GM23338 (cell line): ENCODE data around the gene FAM43A. TPM values are rescaled to one million over a fixed set of nuclear protein-coding genes. Genes with fewer than 3 reads are reported as not detected.

Experiments used
- ATAC-seq: fragments of 200-7000 bp; cut with Tn5 transposase; 3 replicates; pipeline ENCODE4 v1.9.1; 2020
- DNase-seq: peaks from one replicate; pipeline ENCODE4 v3.0.0-alpha.2; 2015; ENCODE audit warnings: low spot score
- H2AFZ ChIP-seq: fragments of 200-600 bp; sonication (generic); 2 replicates; pipeline ENCODE4 v1.8.0; 2016; ENCODE audit warnings: antibody characterized with exemption, mild to moderate bottlenecking, moderate library complexity
- H3F3A ChIP-seq: fragments of 200-600 bp; sonication (generic); replicated peaks from 2 replicates; pipeline ENCODE4 v1.8.0; 2017; ENCODE audit warnings: antibody characterized with exemption, mixed run types, low read depth
- H3K27ac ChIP-seq: fragments of 200-600 bp; sonication (generic); 2 replicates; pipeline ENCODE4 v1.6.1; 2016; ENCODE audit warnings: low read depth
- H3K27me3 ChIP-seq: fragments of 200-600 bp; sonication (generic); 2 replicates; pipeline ENCODE4 v1.8.0; 2016; ENCODE audit warnings: mild to moderate bottlenecking, mixed run types, moderate library complexity; ENCODE audit not compliant: insufficient read depth
- H3K36me3 ChIP-seq: fragments of 200-600 bp; sonication (generic); 2 replicates; pipeline ENCODE4 v1.8.0; 2016; ENCODE audit warnings: mild to moderate bottlenecking; ENCODE audit not compliant: insufficient read depth
- H3K4me1 ChIP-seq: fragments of 200-600 bp; sonication (generic); 2 replicates; pipeline ENCODE4 v1.8.0; 2016; ENCODE audit warnings: mild to moderate bottlenecking, moderate library complexity; ENCODE audit not compliant: insufficient read depth
- H3K4me2 ChIP-seq: fragments of 200-600 bp; sonication (generic); 2 replicates; pipeline ENCODE4 v1.7.1; 2017; ENCODE audit warnings: mixed run types
- H3K4me3 ChIP-seq: fragments of 200-600 bp; sonication (generic); 2 replicates; pipeline ENCODE4 v1.6.1; 2016; ENCODE audit warnings: mixed run types
- H3K79me2 ChIP-seq: fragments of 200-600 bp; sonication (generic); replicated peaks from 2 replicates; pipeline ENCODE4 v1.8.0; 2017; ENCODE audit warnings: mild to moderate bottlenecking; ENCODE audit not compliant: insufficient read depth
- H3K9me2 ChIP-seq: fragments of 200-600 bp; sonication (generic); 2 replicates; pipeline ENCODE4 v1.8.0; 2017; ENCODE audit not compliant: insufficient read depth
- H4K20me1 ChIP-seq: fragments of 200-600 bp; sonication (generic); replicated peaks from 2 replicates; pipeline ENCODE4 v1.8.0; 2017; ENCODE audit warnings: mild to moderate bottlenecking; ENCODE audit not compliant: insufficient read depth
- H3K27ac Mint-ChIP-seq: 2 replicates; pipeline ENCODE4 v1.8.0; 2020; ENCODE audit warnings: inconsistent platforms, mild to moderate bottlenecking, moderate library complexity, mixed read lengths
- H3K27me3 Mint-ChIP-seq: 3 replicates; pipeline ENCODE4 v1.8.0; 2022; ENCODE audit warnings: low read depth, mild to moderate bottlenecking, moderate library complexity, mixed read lengths, inconsistent platforms; ENCODE audit not compliant: insufficient read depth, poor library complexity
- H3K36me3 Mint-ChIP-seq: 3 replicates; pipeline ENCODE4 v1.8.0; 2021; ENCODE audit warnings: low read depth, mild to moderate bottlenecking, inconsistent platforms, moderate library complexity, mixed read lengths
- H3K4me1 Mint-ChIP-seq: 3 replicates; pipeline ENCODE4 v1.8.0; 2020; ENCODE audit warnings: mild to moderate bottlenecking, inconsistent platforms, mixed read lengths
- H3K4me3 Mint-ChIP-seq: 3 replicates; pipeline ENCODE4 v1.8.0; 2021; ENCODE audit warnings: moderate library complexity, mild to moderate bottlenecking, inconsistent platforms, mixed read lengths
- H3K9me3 Mint-ChIP-seq: 3 replicates; pipeline ENCODE4 v1.8.0; 2020; ENCODE audit warnings: moderate library complexity, mild to moderate bottlenecking, inconsistent platforms, mixed read lengths
- CTCF ChIP-seq, 2 experiments: fragments of 200-600 bp in 1 of 2; sonication (generic) in 1 of 2; conservative IDR thresholded peaks; 2 replicates each; pipeline versions ENCODE4 v1.5.1 to v1.6.1; 2016 to 2017; ENCODE audit warnings: antibody characterized with exemption in 2 of 2, low read depth in 2 of 2, mild to moderate bottlenecking in 2 of 2, moderate library complexity in 1 of 2
- EZH2phosphoT487 ChIP-seq: fragments of 200-600 bp; sonication (generic); IDR thresholded peaks from one replicate; pipeline ENCODE4 v1.8.1; 2018; ENCODE audit warnings: antibody characterized with exemption; ENCODE audit not compliant: unreplicated experiment
- JUNB ChIP-seq: IDR thresholded peaks from one replicate; pipeline ENCODE4 v1.6.1; 2016; ENCODE audit warnings: antibody characterized with exemption; ENCODE audit not compliant: unreplicated experiment
- NANOG ChIP-seq: IDR thresholded peaks from 2 replicates; pipeline ENCODE4 v1.6.1; 2016; ENCODE audit warnings: antibody characterized with exemption, borderline replicate concordance
- POLR2AphosphoS5 ChIP-seq: IDR thresholded peaks from 2 replicates; pipeline ENCODE4 v1.6.1; 2016; ENCODE audit warnings: antibody characterized with exemption, low read depth
- STAT1 ChIP-seq: IDR thresholded peaks from one replicate; pipeline ENCODE4 v1.6.1; 2016; ENCODE audit warnings: antibody characterized with exemption; ENCODE audit not compliant: unreplicated experiment
- ZNF114 ChIP-seq: fragments of 250-450 bp; sonication (Bioruptor Pico); IDR thresholded peaks from 2 replicates; pipeline ENCODE4 v1.5.0; 2020; ENCODE audit warnings: mild to moderate bottlenecking, moderate library complexity
- ZNF331 ChIP-seq: fragments of 250-450 bp; sonication (Bioruptor Pico); IDR thresholded peaks from 2 replicates; pipeline ENCODE4 v1.5.0; 2020; ENCODE audit warnings: low read depth, mild to moderate bottlenecking, moderate library complexity
- ZNF462 ChIP-seq: fragments of 250-450 bp; sonication (Bioruptor Pico); IDR thresholded peaks from 2 replicates; pipeline ENCODE4 v1.5.0; 2020; ENCODE audit warnings: mild to moderate bottlenecking, moderate library complexity
- long read RNA-seq: library from polyadenylated mRNA; unstranded; transcript quantifications from one replicate; pipeline ENCODE4 v2.0.0, GENCODE V29; 2020; ENCODE audit not compliant: unreplicated experiment
- polyA plus RNA-seq: library from polyadenylated mRNA; unstranded; fragments of >200 nt; fragmentation: Nextera tagmentation; extraction: Ambion mirVana; gene quantifications from 2 replicates; pipeline ENCODE4 v1.2.1, GENCODE V29; 2016
- total RNA-seq: library from RNA; depleted of rRNA; stranded (reverse); fragments of >200 nt; shearing (Covaris generic); gene quantifications from 2 replicates; pipeline ENCODE4 v1.2.3, GENCODE V29; 2014; rRNA removed
- TF ChIP-seq, protein P1 (sequence below): IDR thresholded peaks from one replicate; pipeline ENCODE4 v1.6.1; 2018; ENCODE audit warnings: antibody characterized with exemption; ENCODE audit not compliant: unreplicated experiment
- TF ChIP-seq, protein P2 (sequence below): IDR thresholded peaks from 2 replicates; pipeline ENCODE4 v1.6.1; 2016; ENCODE audit warnings: antibody characterized with exemption

FAM43A gene, protein sequence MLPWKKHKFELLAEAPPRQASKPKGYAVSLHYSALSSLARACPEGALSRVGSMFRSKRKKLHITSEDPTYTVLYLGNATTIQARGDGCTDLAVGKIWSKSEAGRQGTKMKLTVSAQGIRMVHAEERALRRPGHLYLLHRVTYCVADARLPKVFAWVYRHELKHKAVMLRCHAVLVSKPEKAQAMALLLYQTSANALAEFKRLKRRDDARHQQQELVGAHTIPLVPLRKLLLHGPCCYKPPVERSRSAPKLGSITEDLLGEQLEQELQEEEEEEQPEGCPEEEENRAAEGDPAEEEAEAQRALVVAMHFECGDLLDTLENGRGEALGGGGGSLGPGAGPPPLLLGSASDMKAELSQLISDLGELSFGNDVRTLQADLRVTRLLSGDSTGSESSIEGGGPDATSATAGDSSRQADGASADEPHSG
- total RNA-seq: 3.3 and 6.4 TPM in 2 replicates
- polyA plus RNA-seq: 2.4 and 2.5 TPM in 2 replicates
- long read RNA-seq, partial matches to known transcripts: 0 of 1 reads
- long read RNA-seq, other reads (novel, unspliced or antisense): 0 of 1 reads

- peak within 1 kb of the TSS; percentile 96 for H2AFZ ChIP-seq
- no peaks in the 10 kb centered on the region for H3K79me2 ChIP-seq
- H3K36me3 ChIP-seq: no peaks in the 10 kb centered on the region
- no peaks in the 10 kb centered on the region; the same call in 2 of the 3 replicates for H3K36me3 Mint-ChIP-seq
- peak within 1 kb of the TSS; percentile 86 for H3K4me3 Mint-ChIP-seq
- no peak within 1 kb of the TSS for H3K27ac ChIP-seq
- H3K27ac Mint-ChIP-seq: no peak within 1 kb of the TSS
- peak within 1 kb of the TSS; percentile 69 for H3K4me3 ChIP-seq
- no peaks in the 10 kb centered on the region for H3K9me3 Mint-ChIP-seq
- peak within 1 kb of the TSS; percentile 95 for H3K4me2 ChIP-seq
- ATAC-seq (peak; percentile 31), DNase-seq (peak; percentile 95)
- peaks cover 14% of the 10 kb centered on the region for H3K4me1 ChIP-seq
- H3F3A ChIP-seq: no peaks in the 10 kb centered on the region; the same call in 1 of the 2 replicates
- H4K20me1 ChIP-seq: no peaks in the 10 kb centered on the region; the same call in 1 of the 2 replicates
- H3K4me1 Mint-ChIP-seq: peaks cover 30% of the 10 kb centered on the region
- H3K9me2 ChIP-seq: no peaks in the 10 kb centered on the region
- peaks cover 31% of the 10 kb centered on the region for H3K27me3 Mint-ChIP-seq
- H3K27me3 ChIP-seq: peaks cover 43% of the 10 kb centered on the region
- no peak for TF ChIP-seq ZNF462 (CRISPR knock-in tag)
- TF ChIP-seq ZNF331 (CRISPR knock-in tag): no peak
- 0 out of 4 replicates have a peak, but pooled peaks of 1 of the 2 experiments have one; percentile 21 for TF ChIP-seq CTCF (conservative IDR thresholded peaks at IDR 0.05; ENCODE audit: low read depth in 2 of 2)
- TF ChIP-seq STAT1: no peak
- peak; percentile 97 for TF ChIP-seq POLR2AphosphoS5
- no peak for TF ChIP-seq NANOG
- TF ChIP-seq JUNB: no peak
- TF ChIP-seq, protein P1, sequence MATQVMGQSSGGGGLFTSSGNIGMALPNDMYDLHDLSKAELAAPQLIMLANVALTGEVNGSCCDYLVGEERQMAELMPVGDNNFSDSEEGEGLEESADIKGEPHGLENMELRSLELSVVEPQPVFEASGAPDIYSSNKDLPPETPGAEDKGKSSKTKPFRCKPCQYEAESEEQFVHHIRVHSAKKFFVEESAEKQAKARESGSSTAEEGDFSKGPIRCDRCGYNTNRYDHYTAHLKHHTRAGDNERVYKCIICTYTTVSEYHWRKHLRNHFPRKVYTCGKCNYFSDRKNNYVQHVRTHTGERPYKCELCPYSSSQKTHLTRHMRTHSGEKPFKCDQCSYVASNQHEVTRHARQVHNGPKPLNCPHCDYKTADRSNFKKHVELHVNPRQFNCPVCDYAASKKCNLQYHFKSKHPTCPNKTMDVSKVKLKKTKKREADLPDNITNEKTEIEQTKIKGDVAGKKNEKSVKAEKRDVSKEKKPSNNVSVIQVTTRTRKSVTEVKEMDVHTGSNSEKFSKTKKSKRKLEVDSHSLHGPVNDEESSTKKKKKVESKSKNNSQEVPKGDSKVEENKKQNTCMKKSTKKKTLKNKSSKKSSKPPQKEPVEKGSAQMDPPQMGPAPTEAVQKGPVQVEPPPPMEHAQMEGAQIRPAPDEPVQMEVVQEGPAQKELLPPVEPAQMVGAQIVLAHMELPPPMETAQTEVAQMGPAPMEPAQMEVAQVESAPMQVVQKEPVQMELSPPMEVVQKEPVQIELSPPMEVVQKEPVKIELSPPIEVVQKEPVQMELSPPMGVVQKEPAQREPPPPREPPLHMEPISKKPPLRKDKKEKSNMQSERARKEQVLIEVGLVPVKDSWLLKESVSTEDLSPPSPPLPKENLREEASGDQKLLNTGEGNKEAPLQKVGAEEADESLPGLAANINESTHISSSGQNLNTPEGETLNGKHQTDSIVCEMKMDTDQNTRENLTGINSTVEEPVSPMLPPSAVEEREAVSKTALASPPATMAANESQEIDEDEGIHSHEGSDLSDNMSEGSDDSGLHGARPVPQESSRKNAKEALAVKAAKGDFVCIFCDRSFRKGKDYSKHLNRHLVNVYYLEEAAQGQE: no peak
- TF ChIP-seq ZNF114 (CRISPR knock-in tag): no peak
- TF ChIP-seq EZH2phosphoT487: no peak
- TF ChIP-seq, protein P2, sequence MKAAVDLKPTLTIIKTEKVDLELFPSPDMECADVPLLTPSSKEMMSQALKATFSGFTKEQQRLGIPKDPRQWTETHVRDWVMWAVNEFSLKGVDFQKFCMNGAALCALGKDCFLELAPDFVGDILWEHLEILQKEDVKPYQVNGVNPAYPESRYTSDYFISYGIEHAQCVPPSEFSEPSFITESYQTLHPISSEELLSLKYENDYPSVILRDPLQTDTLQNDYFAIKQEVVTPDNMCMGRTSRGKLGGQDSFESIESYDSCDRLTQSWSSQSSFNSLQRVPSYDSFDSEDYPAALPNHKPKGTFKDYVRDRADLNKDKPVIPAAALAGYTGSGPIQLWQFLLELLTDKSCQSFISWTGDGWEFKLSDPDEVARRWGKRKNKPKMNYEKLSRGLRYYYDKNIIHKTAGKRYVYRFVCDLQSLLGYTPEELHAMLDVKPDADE: 0 out of 2 replicates have a peak, but pooled peaks have one; percentile 27
These were observed at the start of gene FAM43A for GRCh38 chr3:194685718-194686413. TSS of gene FAM43A (plus strand) at chr3:194685883. CDS start at chr3:194686827, 944 bp downstream.
